Endothelial cell of umbilical vein (primary cell): Measurements from ENCODE around the gene HSP90AA1.
"Not testable (repeated sequence)": the region's sequence is repeated elsewhere in the genome, so short reads cannot be mapped to it uniquely, and the experiment has no call there.

Experiments used
- CTCF ChIP-seq, 2 donors: IDR thresholded peaks; 1 replicate in 1 of 2; 2 replicates in 1 of 2; pipeline ENCODE4 v1.5.1; 2011; ENCODE audit warnings: low read length in 2 of 2, mild to moderate bottlenecking in 2 of 2, moderate library complexity in 2 of 2, control low read depth in 1 of 2, inconsistent platforms in 1 of 2, low read depth in 1 of 2; ENCODE audit not compliant: insufficient read depth in 1 of 2; ENCODE audit errors: extremely low read depth in 1 of 2
- POLR2A ChIP-seq: IDR thresholded peaks from 2 replicates; pipeline ENCODE4 v1.6.1; 2012; ENCODE audit warnings: low read depth, mild to moderate bottlenecking, control low read depth, low read length
- POLR2AphosphoS5 ChIP-seq: IDR thresholded peaks from 2 replicates; pipeline ENCODE4 v1.6.1; 2012; ENCODE audit warnings: low read depth, mild to moderate bottlenecking, control low read depth, low read length, moderate library complexity; ENCODE audit not compliant: insufficient read depth

- not testable (repeated sequence) for TF ChIP-seq CTCF (IDR thresholded peaks at IDR 0.05; ENCODE audit: extremely low read depth in 1 of 2, insufficient read depth in 1 of 2, low read depth in 1 of 2, low read length in 2 of 2); POLR2A; POLR2AphosphoS5
These were observed 2.3 kb downstream of the HSP90AA1 start for GRCh38 chr14:102084522-102084921.
